Mammary epithelial cell (primary cell): ENCODE results near the gene ZAR1L.

Experiments
- CTCF ChIP-seq, 2 donors: IDR thresholded peaks in 1 of 2; conservative IDR thresholded peaks in 1 of 2; 2 replicates each; pipeline ENCODE4 v1.5.1; 2011 to 2012; ENCODE audit warnings: inconsistent platforms in 2 of 2, low read length in 2 of 2, mild to moderate bottlenecking in 2 of 2, control low read depth in 1 of 2, low read depth in 1 of 2; ENCODE audit not compliant: insufficient read depth in 1 of 2; ENCODE audit errors: extremely low read depth in 1 of 2
- EZH2 ChIP-seq: IDR thresholded peaks from 2 replicates; pipeline ENCODE4 v1.6.1; 2012; ENCODE audit warnings: low read length, inconsistent platforms, borderline replicate concordance

- no peak for TF ChIP-seq CTCF (conservative IDR thresholded peaks at IDR 0.05 in 1 of 2, IDR thresholded peaks at IDR 0.05 in 1 of 2; ENCODE audit: extremely low read depth in 1 of 2, insufficient read depth in 1 of 2, low read depth in 1 of 2, low read length in 2 of 2)
- TF ChIP-seq EZH2 = no peak
Measured at GRCh38 chr13:32334671-32335070, 19.5 kb upstream of the ZAR1L start.
